ENCODE measurements around the gene MAN1C1. TPM values are rescaled to one million over a fixed set of nuclear protein-coding genes. Genes with fewer than 3 reads are reported as not detected.
A peak's percentile ranks its signal among the peaks of the same experiment; 100 is the strongest.

MAN1C1 gene
- total and polyA plus RNA-seq, 9 of the 15 experiments (the other 6 are each of a cell fraction or from before 2014, with no cell fraction given), result 0.04 to 0.44 (median 0.10) TPM; not detected in 3

DNA sequence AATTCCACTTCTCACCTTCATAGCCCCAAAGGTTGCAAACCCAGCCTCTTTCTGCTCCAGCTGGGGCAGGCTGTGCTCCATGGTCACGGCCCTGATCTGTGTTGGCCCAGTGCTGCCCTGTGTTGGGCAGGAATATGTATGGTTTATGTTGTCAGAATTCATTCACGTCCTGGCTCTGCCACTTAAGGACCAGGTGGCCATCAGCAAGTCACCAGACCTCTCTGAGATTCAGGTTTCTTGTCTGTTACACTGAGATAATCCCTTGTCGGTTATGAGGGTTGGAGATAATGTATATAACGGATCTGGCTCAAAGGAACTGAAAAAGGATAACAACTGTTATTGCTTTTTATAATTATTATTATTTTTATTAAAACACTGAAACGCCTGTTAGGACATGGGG, 144.3 kb downstream of the MAN1C1 start (continued):
- TF ChIP-seq, protein P1, sequence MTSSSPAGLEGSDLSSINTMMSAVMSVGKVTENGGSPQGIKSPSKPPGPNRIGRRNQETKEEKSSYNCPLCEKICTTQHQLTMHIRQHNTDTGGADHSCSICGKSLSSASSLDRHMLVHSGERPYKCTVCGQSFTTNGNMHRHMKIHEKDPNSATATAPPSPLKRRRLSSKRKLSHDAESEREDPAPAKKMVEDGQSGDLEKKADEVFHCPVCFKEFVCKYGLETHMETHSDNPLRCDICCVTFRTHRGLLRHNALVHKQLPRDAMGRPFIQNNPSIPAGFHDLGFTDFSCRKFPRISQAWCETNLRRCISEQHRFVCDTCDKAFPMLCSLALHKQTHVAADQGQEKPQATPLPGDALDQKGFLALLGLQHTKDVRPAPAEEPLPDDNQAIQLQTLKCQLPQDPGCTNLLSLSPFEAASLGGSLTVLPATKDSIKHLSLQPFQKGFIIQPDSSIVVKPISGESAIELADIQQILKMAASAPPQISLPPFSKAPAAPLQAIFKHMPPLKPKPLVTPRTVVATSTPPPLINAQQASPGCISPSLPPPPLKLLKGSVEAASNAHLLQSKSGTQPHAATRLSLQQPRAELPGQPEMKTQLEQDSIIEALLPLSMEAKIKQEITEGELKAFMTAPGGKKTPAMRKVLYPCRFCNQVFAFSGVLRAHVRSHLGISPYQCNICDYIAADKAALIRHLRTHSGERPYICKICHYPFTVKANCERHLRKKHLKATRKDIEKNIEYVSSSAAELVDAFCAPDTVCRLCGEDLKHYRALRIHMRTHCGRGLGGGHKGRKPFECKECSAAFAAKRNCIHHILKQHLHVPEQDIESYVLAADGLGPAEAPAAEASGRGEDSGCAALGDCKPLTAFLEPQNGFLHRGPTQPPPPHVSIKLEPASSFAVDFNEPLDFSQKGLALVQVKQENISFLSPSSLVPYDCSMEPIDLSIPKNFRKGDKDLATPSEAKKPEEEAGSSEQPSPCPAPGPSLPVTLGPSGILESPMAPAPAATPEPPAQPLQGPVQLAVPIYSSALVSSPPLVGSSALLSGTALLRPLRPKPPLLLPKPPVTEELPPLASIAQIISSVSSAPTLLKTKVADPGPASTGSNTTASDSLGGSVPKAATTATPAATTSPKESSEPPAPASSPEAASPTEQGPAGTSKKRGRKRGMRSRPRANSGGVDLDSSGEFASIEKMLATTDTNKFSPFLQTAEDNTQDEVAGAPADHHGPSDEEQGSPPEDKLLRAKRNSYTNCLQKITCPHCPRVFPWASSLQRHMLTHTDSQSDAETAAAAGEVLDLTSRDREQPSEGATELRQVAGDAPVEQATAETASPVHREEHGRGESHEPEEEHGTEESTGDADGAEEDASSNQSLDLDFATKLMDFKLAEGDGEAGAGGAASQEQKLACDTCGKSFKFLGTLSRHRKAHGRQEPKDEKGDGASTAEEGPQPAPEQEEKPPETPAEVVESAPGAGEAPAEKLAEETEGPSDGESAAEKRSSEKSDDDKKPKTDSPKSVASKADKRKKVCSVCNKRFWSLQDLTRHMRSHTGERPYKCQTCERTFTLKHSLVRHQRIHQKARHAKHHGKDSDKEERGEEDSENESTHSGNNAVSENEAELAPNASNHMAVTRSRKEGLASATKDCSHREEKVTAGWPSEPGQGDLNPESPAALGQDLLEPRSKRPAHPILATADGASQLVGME (CRISPR knock-in tag; IDR thresholded peaks at IDR 0.05), result no peak
- no peak for TF ChIP-seq ZNF3 (CRISPR knock-in tag; IDR thresholded peaks at IDR 0.05)
- TF ChIP-seq, protein P2, sequence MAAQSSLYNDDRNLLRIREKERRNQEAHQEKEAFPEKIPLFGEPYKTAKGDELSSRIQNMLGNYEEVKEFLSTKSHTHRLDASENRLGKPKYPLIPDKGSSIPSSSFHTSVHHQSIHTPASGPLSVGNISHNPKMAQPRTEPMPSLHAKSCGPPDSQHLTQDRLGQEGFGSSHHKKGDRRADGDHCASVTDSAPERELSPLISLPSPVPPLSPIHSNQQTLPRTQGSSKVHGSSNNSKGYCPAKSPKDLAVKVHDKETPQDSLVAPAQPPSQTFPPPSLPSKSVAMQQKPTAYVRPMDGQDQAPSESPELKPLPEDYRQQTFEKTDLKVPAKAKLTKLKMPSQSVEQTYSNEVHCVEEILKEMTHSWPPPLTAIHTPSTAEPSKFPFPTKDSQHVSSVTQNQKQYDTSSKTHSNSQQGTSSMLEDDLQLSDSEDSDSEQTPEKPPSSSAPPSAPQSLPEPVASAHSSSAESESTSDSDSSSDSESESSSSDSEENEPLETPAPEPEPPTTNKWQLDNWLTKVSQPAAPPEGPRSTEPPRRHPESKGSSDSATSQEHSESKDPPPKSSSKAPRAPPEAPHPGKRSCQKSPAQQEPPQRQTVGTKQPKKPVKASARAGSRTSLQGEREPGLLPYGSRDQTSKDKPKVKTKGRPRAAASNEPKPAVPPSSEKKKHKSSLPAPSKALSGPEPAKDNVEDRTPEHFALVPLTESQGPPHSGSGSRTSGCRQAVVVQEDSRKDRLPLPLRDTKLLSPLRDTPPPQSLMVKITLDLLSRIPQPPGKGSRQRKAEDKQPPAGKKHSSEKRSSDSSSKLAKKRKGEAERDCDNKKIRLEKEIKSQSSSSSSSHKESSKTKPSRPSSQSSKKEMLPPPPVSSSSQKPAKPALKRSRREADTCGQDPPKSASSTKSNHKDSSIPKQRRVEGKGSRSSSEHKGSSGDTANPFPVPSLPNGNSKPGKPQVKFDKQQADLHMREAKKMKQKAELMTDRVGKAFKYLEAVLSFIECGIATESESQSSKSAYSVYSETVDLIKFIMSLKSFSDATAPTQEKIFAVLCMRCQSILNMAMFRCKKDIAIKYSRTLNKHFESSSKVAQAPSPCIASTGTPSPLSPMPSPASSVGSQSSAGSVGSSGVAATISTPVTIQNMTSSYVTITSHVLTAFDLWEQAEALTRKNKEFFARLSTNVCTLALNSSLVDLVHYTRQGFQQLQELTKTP (IDR thresholded peaks at IDR 0.05; ENCODE audit: low read depth in 1 of 2, partially characterized antibody in 2 of 2), result peak in 1 of 2 experiments; percentile 58
- TF ChIP-seq ZNF766 (CRISPR knock-in tag; conservative IDR thresholded peaks at IDR 0.05), result peak; percentile 85
- TF ChIP-seq SOX6 (IDR thresholded peaks at IDR 0.05), result peak; percentile 91
- TF ChIP-seq RFX1 (IDR thresholded peaks at IDR 0.05), result no peak
- TF ChIP-seq, protein P3, sequence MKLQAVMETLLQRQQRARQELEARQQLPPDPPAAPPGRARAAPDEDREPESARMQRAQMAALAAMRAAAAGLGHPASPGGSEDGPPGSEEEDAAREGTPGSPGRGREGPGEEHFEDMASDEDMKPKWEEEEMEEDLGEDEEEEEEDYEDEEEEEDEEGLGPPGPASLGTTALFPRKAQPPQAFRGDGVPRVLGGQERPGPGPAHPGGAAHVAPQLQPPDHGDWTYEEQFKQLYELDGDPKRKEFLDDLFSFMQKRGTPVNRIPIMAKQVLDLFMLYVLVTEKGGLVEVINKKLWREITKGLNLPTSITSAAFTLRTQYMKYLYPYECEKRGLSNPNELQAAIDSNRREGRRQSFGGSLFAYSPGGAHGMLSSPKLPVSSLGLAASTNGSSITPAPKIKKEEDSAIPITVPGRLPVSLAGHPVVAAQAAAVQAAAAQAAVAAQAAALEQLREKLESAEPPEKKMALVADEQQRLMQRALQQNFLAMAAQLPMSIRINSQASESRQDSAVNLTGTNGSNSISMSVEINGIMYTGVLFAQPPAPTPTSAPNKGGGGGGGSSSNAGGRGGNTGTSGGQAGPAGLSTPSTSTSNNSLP (IDR thresholded peaks at IDR 0.05; ENCODE audit: borderline replicate concordance, low read depth, low read length), result 0 out of 2 replicates have a peak, but pooled peaks have one; percentile 14
- TF ChIP-seq ZNF263 (CRISPR knock-in tag; IDR thresholded peaks at IDR 0.05; ENCODE audit: borderline replicate concordance), result no peak
- TF ChIP-seq ZEB2 (IDR thresholded peaks at IDR 0.05), result peak; percentile 85
- TF ChIP-seq BCOR (IDR thresholded peaks at IDR 0.05), result peak; percentile 85
- TF ChIP-seq MAFF (IDR thresholded peaks at IDR 0.05; ENCODE audit: low read length), result no peak
- no peak for TF ChIP-seq HNRNPL (IDR thresholded peaks at IDR 0.05; ENCODE audit: low read depth, low read length)
- TF ChIP-seq MTF1 (CRISPR knock-in tag; IDR thresholded peaks at IDR 0.05; ENCODE audit: borderline replicate concordance), result no peak
- TF ChIP-seq ZNF384 (IDR thresholded peaks at IDR 0.05; ENCODE audit: low read depth, low read length), result no peak
- TF ChIP-seq NRF1 (conservative IDR thresholded peaks at IDR 0.05 in 1 of 2, IDR thresholded peaks at IDR 0.05 in 1 of 2), result no peak
- TF ChIP-seq, protein P4, sequence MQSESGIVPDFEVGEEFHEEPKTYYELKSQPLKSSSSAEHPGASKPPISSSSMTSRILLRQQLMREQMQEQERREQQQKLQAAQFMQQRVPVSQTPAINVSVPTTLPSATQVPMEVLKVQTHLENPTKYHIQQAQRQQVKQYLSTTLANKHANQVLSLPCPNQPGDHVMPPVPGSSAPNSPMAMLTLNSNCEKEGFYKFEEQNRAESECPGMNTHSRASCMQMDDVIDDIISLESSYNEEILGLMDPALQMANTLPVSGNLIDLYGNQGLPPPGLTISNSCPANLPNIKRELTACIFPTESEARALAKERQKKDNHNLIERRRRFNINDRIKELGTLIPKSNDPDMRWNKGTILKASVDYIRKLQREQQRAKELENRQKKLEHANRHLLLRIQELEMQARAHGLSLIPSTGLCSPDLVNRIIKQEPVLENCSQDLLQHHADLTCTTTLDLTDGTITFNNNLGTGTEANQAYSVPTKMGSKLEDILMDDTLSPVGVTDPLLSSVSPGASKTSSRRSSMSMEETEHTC (IDR thresholded peaks at IDR 0.05), result peak; percentile 92
